Smooth muscle cell of bladder (primary cell): ENCODE data around the gene BATF2. TPM values are rescaled to one million over a fixed set of nuclear protein-coding genes. Genes with fewer than 3 reads are reported as not detected.

ENCODE experiments used
- total RNA-seq: library from RNA; depleted of rRNA; stranded (reverse); fragments of >200 nt; gene quantifications from 2 replicates; pipeline ENCODE4 v1.2.3, GENCODE V29; 2014

BATF2 gene
- 0.37 and 0.71 TPM in 2 replicates for total RNA-seq

DNA sequence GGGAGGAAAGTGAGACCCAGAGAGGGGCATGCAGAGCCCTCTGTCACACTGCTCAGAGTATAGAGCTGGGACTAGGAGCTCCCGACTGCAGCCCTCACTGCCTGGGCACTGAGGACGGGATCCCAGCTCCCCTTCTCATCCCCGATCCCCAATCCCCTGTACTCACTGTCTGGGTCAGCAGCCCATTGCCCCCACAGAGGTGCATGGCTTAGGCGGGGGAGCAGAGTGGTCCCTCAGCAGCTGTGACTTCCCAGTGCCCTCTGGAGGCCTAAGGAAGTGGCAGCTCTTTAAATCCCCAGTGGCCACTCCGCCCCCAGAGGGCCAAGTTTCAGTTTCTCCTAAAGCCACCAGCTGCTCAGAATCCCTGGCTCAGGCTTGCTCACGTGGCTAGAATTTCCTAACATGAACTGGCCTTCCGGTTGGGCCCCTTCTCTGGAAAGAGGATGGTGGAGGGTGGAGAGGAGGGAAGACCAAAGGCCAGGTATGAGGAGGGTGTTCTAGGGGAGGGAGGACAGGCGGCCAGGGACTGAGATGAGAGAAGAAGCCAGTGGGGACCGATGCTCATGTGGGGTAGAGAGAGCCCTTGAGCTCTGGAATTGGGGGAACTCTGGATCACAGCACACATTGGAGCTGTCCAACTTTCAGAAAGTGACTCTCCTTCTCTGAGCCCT lies at the start of gene BATF2:
Gene BATF2 (minus strand): TSS at position 262 of the 671 bp plus-strand sequence. CDS start 57 bp downstream, at position 205.

GRCh38 chr11:65040847-65041622 lies 44.3 kb upstream of the BATF2 start, which contains the start of gene SAC3D1:
Gene SAC3D1, plus strand, starts transcription at chr11:65041210. Its CDS starts 83 bp downstream, at chr11:65041293.

DNA sequence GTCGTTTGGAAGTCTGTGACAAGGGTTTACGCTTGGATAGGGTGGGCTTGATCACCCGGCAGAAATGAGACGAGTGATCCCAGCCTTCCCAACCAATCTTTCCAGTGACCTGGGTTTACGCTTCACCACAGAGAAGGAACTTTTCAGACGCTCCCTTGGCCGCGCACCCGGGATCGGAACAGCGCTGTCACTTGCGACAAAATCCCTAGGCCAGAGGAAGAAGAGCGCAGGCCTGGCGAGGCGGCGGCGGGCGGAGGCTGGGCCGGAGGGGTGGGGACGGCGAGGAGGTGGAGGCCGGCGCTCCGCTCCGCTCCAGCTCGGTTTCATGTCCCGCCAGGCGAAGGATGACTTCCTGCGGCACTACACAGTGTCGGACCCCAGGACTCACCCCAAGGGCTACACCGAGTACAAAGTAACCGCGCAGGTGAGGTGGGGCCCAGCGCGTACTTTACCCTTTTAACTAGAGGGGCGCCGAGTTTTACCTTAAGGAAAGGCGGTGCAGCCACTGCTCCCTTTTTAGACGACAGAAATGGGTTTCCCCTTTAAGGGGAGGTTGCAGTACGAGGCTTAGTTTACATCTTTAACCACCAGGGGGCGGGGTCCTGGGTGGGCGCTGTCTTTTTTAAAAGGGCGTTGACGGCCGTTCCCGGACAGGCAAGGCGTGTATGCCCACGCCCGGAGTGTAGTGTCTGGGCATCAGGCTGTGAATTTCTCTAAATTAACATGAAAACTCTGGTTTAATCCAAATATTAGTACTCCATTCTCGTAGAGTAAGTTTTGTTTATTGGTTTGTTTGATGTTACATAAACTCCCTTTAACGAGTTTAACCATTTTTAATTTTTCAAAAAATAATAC lies 30.7 kb upstream of the BATF2 start, which contains the start of gene SNX15:
Gene SNX15 (plus strand): TSS at position 227 of the 855 bp plus-strand sequence. CDS start 99 bp downstream, at position 326.

DNA sequence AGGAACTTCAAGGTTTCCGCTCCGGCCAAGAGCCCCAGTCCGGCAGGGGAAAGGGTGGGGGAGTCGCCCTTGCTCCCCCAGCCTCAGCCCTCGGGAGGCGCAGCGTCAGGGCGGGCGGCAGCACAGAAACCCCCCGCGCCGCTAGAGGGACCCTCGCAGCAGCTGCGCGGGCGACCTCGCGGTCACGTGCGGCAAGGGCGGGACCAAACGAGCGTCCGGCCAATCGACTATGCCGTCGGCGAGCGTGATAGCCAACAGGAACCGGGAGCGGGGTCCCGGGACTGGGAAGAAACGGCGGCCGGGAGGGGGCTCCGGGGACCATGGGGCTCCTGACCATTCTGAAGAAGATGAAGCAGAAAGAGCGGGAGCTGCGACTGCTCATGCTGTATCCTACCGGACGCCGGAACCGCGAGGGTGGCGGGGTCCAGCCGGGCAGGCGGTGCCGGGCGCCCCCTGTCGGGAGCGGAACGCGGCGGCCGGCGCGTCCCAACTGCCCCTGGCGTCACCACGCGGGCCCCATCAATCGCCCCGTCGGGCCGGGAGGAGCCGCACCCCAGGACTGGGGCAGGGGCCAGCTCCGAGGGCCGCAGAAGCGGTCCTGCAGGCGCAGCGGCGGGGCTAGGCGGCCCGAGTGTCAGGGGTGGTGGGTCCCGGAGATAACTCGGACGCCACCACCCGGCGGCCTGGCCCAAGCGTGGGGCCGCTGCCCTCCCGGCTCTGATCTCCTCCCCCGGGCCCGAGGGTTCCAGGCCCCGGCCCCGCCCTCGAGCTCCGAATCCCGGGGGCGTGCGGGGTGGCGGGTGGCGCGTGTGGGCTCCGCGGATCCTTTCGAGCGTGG lies 17.3 kb upstream of the BATF2 start, which contains the start of gene ARL2:
Gene ARL2 (plus strand): TSS at position 273 of the 838 bp plus-strand sequence. CDS start 48 bp downstream, at position 321.

GRCh38 chr11:64971421-64972233 lies 25.1 kb downstream of the BATF2 start, which contains the start of gene MAJIN:
Gene MAJIN, minus strand, starts transcription at chr11:64972108. Its CDS starts 12,703 bp downstream, at chr11:64959405.

Other genes starting within 250 kb of the BATF2 start
- 0.57 and 3.1 TPM in 2 replicates for gene PYGM, start 237.0 kb downstream of the BATF2 start, total RNA-seq
- 49.1 and 65.5 TPM in 2 replicates for gene SF1, start 218.4 kb downstream of the BATF2 start, total RNA-seq
- gene MAP4K2, start 193.8 kb downstream of the BATF2 start, total RNA-seq = 5.4 and 10.1 TPM in 2 replicates
- 8.0 and 14.0 TPM in 2 replicates for gene MEN1, start 186.4 kb downstream of the BATF2 start, total RNA-seq
- under 0.01 TPM in 2 replicates for gene CDC42BPG, start 152.3 kb downstream of the BATF2 start, total RNA-seq
- gene EHD1, start 118.3 kb downstream of the BATF2 start, total RNA-seq = 48.1 and 54.9 TPM in 2 replicates
- gene ATG2A, start 79.8 kb downstream of the BATF2 start, total RNA-seq = 6.5 and 8.0 TPM in 2 replicates
- gene PPP2R5B, start 72.3 kb downstream of the BATF2 start, total RNA-seq = 6.7 and 11.2 TPM in 2 replicates
- gene GPHA2, start 61.1 kb downstream of the BATF2 start, total RNA-seq = not detected in 2 replicates
- gene MAJIN, start 24.9 kb downstream of the BATF2 start, total RNA-seq = not detected in 2 replicates
- 77.1 and 85.5 TPM in 2 replicates for gene ARL2, start 17.2 kb upstream of the BATF2 start, total RNA-seq
- 4.8 and 6.9 TPM in 2 replicates for gene SNX15, start 30.5 kb upstream of the BATF2 start, total RNA-seq
- gene SAC3D1, start 44.2 kb upstream of the BATF2 start, total RNA-seq = 5.0 and 6.4 TPM in 2 replicates
- gene NAALADL1, start 61.6 kb upstream of the BATF2 start, total RNA-seq = 23.9 and 27.7 TPM in 2 replicates
- gene CDCA5, start 87.1 kb upstream of the BATF2 start, total RNA-seq = 0.85 and 1.2 TPM in 2 replicates
- 36.1 and 36.6 TPM in 2 replicates for gene ZFPL1, start 87.3 kb upstream of the BATF2 start, total RNA-seq
- 150 and 176 TPM in 2 replicates for gene VPS51, start 99.2 kb upstream of the BATF2 start, total RNA-seq
- 22.8 and 28.9 TPM in 2 replicates for gene TM7SF2, start 114.9 kb upstream of the BATF2 start, total RNA-seq
- gene ZNHIT2, start 120.7 kb upstream of the BATF2 start, total RNA-seq = 6.3 and 7.5 TPM in 2 replicates
- gene FAU, start 125.2 kb upstream of the BATF2 start, total RNA-seq = 477 and 542 TPM in 2 replicates
- 34.8 and 41.3 TPM in 2 replicates for gene MRPL49, start 125.3 kb upstream of the BATF2 start, total RNA-seq
- 16.8 and 18.1 TPM in 2 replicates for gene SYVN1, start 137.5 kb upstream of the BATF2 start, total RNA-seq
- not detected in 2 replicates for gene SPDYC, start 173.3 kb upstream of the BATF2 start, total RNA-seq
- 65.3 and 72.6 TPM in 2 replicates for gene CAPN1, start 185.0 kb upstream of the BATF2 start, total RNA-seq